SK-N-SH (cell line): ENCODE measurements around the gene NOL8. TPM values are rescaled to one million over a fixed set of nuclear protein-coding genes. Genes with fewer than 3 reads are reported as not detected.

Source experiments
- CTCF ChIA-PET: fragments of 300-600, 350-600 bp; formaldehyde crosslinking; extraction: SDS; loops from one replicate; lab custom pipeline; 2021; lab: Yijun Ruan, JAX
- POLR2A ChIA-PET: fragments of 350-600 bp; sonication (Branson Sonifier 250); formaldehyde crosslinking; extraction: SDS; loops from one replicate; lab custom pipeline; 2020; ENCODE audit warnings: antibody characterized with exemption, inconsistent platforms; lab: Yijun Ruan, JAX
- DNase-seq: peaks from one replicate; pipeline ENCODE4 v3.0.0; 2012
- H2AFZ ChIP-seq: fragments of 200-600 bp; sonication (generic); 2 replicates; pipeline ENCODE4 v1.8.1; 2016; ENCODE audit warnings: antibody characterized with exemption, mild to moderate bottlenecking, low read depth
- H3F3A ChIP-seq: fragments of 200-600 bp; sonication (generic); replicated peaks from 2 replicates; pipeline ENCODE3; 2016; ENCODE audit warnings: antibody characterized with exemption, mild to moderate bottlenecking; ENCODE audit not compliant: insufficient read depth
- H3K27ac ChIP-seq, 2 experiments: fragments of 200-500 bp in 1 of 2; fragments of 200-600 bp in 1 of 2; sonication (Bioruptor generic) in 1 of 2; sonication (generic), shearing (Covaris generic) in 1 of 2; 2 replicates each; pipeline versions ENCODE4 v1.5.1 to v1.6.1; 2014 to 2016; ENCODE audit warnings: low read depth in 2 of 2, inconsistent platforms in 1 of 2, low read length in 1 of 2, mild to moderate bottlenecking in 1 of 2, mixed read lengths in 1 of 2
- H3K27me3 ChIP-seq: fragments of 200-600 bp; sonication (generic), shearing (Covaris generic); 2 replicates; pipeline ENCODE4 v1.6.1; 2016; ENCODE audit warnings: mixed run types; ENCODE audit not compliant: insufficient read depth
- H3K36me3 ChIP-seq, 2 experiments: fragments of 200-500 bp in 1 of 2; fragments of 200-600 bp in 1 of 2; sonication (Bioruptor generic) in 1 of 2; sonication (generic) in 1 of 2; replicated peaks in 1 of 2; 2 replicates each; pipeline versions ENCODE3 to v1.5.1; 2014 to 2016; ENCODE audit warnings: low read length in 1 of 2, mild to moderate bottlenecking in 1 of 2; ENCODE audit not compliant: insufficient read depth in 2 of 2, control insufficient read depth in 1 of 2
- H3K4me1 ChIP-seq, 2 experiments: fragments of 200-500 bp in 1 of 2; fragments of 200-600 bp in 1 of 2; sonication (Bioruptor generic) in 1 of 2; sonication (generic), shearing (Covaris generic) in 1 of 2; 2 replicates each; pipeline versions ENCODE4 v1.5.1 to v1.6.1; 2014 to 2016; ENCODE audit warnings: low read depth in 1 of 2, low read length in 1 of 2, mixed run types in 1 of 2; ENCODE audit not compliant: insufficient read depth in 2 of 2, control insufficient read depth in 1 of 2
- H3K4me2 ChIP-seq: fragments of 200-600 bp; sonication (generic), shearing (Covaris generic); 2 replicates; pipeline ENCODE4 v1.6.1; 2017; ENCODE audit warnings: mixed run types
- H3K4me3 ChIP-seq, 2 experiments: fragments of 200-500 bp in 1 of 2; fragments of 200-600 bp in 1 of 2; sonication (Bioruptor generic) in 1 of 2; sonication (generic), shearing (Covaris generic) in 1 of 2; 2 replicates each; pipeline versions ENCODE4 v1.5.1 to v1.8.1; 2014 to 2016; ENCODE audit warnings: low read depth in 2 of 2, inconsistent platforms in 1 of 2, low read length in 1 of 2, mild to moderate bottlenecking in 1 of 2, mixed read lengths in 1 of 2, moderate library complexity in 1 of 2
- H3K79me2 ChIP-seq: fragments of 200-600 bp; sonication (generic); 2 replicates; pipeline ENCODE4 v1.8.1; 2017; ENCODE audit warnings: mild to moderate bottlenecking; ENCODE audit not compliant: insufficient read depth
- H3K9ac ChIP-seq: fragments of 200-600 bp; sonication (generic); 2 replicates; pipeline ENCODE4 v1.6.1; 2017; ENCODE audit warnings: mixed run types
- H3K9me2 ChIP-seq: fragments of 200-600 bp; sonication (generic); 2 replicates; pipeline ENCODE4 v1.6.1; 2017; ENCODE audit warnings: mixed run types
- H3K9me3 ChIP-seq: fragments of 200-600 bp; sonication (generic); 2 replicates; pipeline ENCODE4 v1.6.1; 2017; ENCODE audit warnings: mixed run types, mild to moderate bottlenecking, moderate library complexity
- H4K20me1 ChIP-seq: fragments of 200-600 bp; sonication (generic); 2 replicates; pipeline ENCODE4 v1.6.1; 2017; ENCODE audit warnings: mild to moderate bottlenecking, mixed run types; ENCODE audit not compliant: insufficient read depth
- CTCF ChIP-seq: fragments of 200-600 bp; sonication (generic); IDR thresholded peaks from 2 replicates; pipeline ENCODE4 v1.6.1; 2017; ENCODE audit warnings: antibody characterized with exemption, mild to moderate bottlenecking, moderate library complexity
- FOXJ3 ChIP-seq: sonication (generic); formaldehyde crosslinking; IDR thresholded peaks from 2 replicates; pipeline ENCODE4 v1.5.1; 2020; ENCODE audit warnings: mild to moderate bottlenecking, missing genetic modification reagents
- GATA2 ChIP-seq: sonication (generic); formaldehyde crosslinking; IDR thresholded peaks from 2 replicates; pipeline ENCODE4 v1.5.0; 2020; ENCODE audit warnings: mild to moderate bottlenecking, missing genetic modification reagents
- IRF3 ChIP-seq: fragments of 150-350 bp; IDR thresholded peaks from 2 replicates; pipeline ENCODE4 v1.6.1; 2016; ENCODE audit warnings: mild to moderate bottlenecking, low read depth, low read length
- JUND ChIP-seq: IDR thresholded peaks from 2 replicates; pipeline ENCODE4 v1.4.0; 2012
- NRF1 ChIP-seq: IDR thresholded peaks from 2 replicates; pipeline ENCODE4 v1.6.1; 2012; ENCODE audit warnings: low read depth, mild to moderate bottlenecking, low read length
- RCOR1 ChIP-seq: fragments of 150-350 bp; IDR thresholded peaks from 2 replicates; pipeline ENCODE4 v1.6.1; 2017; ENCODE audit warnings: antibody characterized with exemption, low read length
- REST ChIP-seq: IDR thresholded peaks from 2 replicates; pipeline ENCODE4 v1.6.1; 2012; ENCODE audit warnings: mild to moderate bottlenecking, low read depth, low read length, moderate library complexity
- SIN3A ChIP-seq: IDR thresholded peaks from 2 replicates; pipeline ENCODE4 v1.6.1; 2012; ENCODE audit warnings: low read depth, mild to moderate bottlenecking, low read length, moderate library complexity, borderline replicate concordance
- TEAD4 ChIP-seq: IDR thresholded peaks from 2 replicates; pipeline ENCODE4 v1.4.0; 2012; ENCODE audit warnings: mild to moderate bottlenecking, borderline replicate concordance; ENCODE audit not compliant: insufficient read depth
- YY1 ChIP-seq: IDR thresholded peaks from 2 replicates; pipeline ENCODE4 v1.4.0; 2012; ENCODE audit warnings: low read depth, mild to moderate bottlenecking
- WGBS: methylation state at CpG from one replicate; pipeline ENCODE4 v1.1.6; 2017; ENCODE audit warnings: low lambda C conversion rate; 5-methylcytosine and 5-hydroxymethylcytosine counted together
- polyA plus RNA-seq, 3 experiments: library from polyadenylated mRNA; depleted of rRNA; stranded (reverse); fragments of >200 nt; gene quantifications; 2 replicates each; pipeline ENCODE4 v1.2.3, GENCODE V29; 2012

Gene NOL8
- polyA plus RNA-seq, 1 of the 3 experiments (the other 2 are of a cell fraction), result 9.6 TPM

- H3K4me3 ChIP-seq, result no peak overlapping the region
- peaks cover 7% of the 10 kb centered on the region; the same call in 1 of the 2 replicates for H3K79me2 ChIP-seq
- H3K36me3 ChIP-seq, result peaks cover 87 to 93% of the 10 kb centered on the region in 2 experiments
- no peak overlapping the region for H3K27ac ChIP-seq
- H3K4me2 ChIP-seq, result no peak overlapping the region
- H2AFZ ChIP-seq, result no peak overlapping the region
- H3K9ac ChIP-seq, result no peak overlapping the region
- ChIA-PET CTCF (interaction anchor here (0.7 to 5.5 kb wide), 3 partner anchors 16 to 1468 kb away, joined by 3 to 45 read pairs (median 7); no protein-coding TSS in a partner anchor), POLR2A (interaction anchor here (0.7 kb wide), 1 partner anchor 10 kb away, joined by 3 read pairs; no protein-coding TSS in a partner anchor)
- H3K27me3 ChIP-seq, result no peaks in the 10 kb centered on the region
- no peaks in the 10 kb centered on the region for H4K20me1 ChIP-seq
- DNase-seq, result no peak
- peaks cover 31% of the 10 kb centered on the region for H3F3A ChIP-seq
- H3K4me1 ChIP-seq, result peaks cover 0 to 7% of the 10 kb centered on the region in 2 experiments; a peak in 2 of 4 replicates
- H3K9me3 ChIP-seq, result no peaks in the 10 kb centered on the region
- WGBS, result 97% methylated on average over 6 of the region's 6 CpGs
- TF ChIP-seq RCOR1, result no peak
- no peak for TF ChIP-seq SIN3A
- no peak for TF ChIP-seq IRF3
- no peak for TF ChIP-seq NRF1
- TF ChIP-seq JUND, result no peak
- TF ChIP-seq CTCF, result no peak
- no peak for TF ChIP-seq FOXJ3
- TF ChIP-seq TEAD4, result no peak
- TF ChIP-seq YY1, result no peak
- TF ChIP-seq REST, result no peak
- TF ChIP-seq GATA2 (CRISPR knock-in tag), result no peak
- TF ChIP-seq, all 33 proteins: peak for 0
- H3K9me2 ChIP-seq, result no peaks in the 10 kb centered on the region
These were observed 49.6 kb downstream of the NOL8 start for GRCh38 chr9:92275541-92275940.
